Thoracic aorta (tissue), 2 donors: ENCODE results near the gene ACTN1. TPM values are rescaled to one million over a fixed set of nuclear protein-coding genes. Genes with fewer than 3 reads are reported as not detected.

Experiments used
- ATAC-seq: fragments of 150-250 bp; one replicate; pipeline ENCODE4 v1.8.0; 2017; ENCODE audit warnings: low read depth; ENCODE audit not compliant: insufficient number of reproducible peaks, low FRiP score
- DNase-seq: peaks from one replicate; pipeline ENCODE4 v3.0.0-alpha.2; 2020; ENCODE audit warnings: low spot score
- H3K27ac ChIP-seq, 2 donors: fragments of 200-600 bp; sonication (generic); 1 replicate in 1 of 2; 2 replicates in 1 of 2; pipeline ENCODE4 v1.5.1; 2016; ENCODE audit warnings: mild to moderate bottlenecking in 2 of 2, moderate library complexity in 2 of 2
- H3K27me3 ChIP-seq: fragments of 200-600 bp; sonication (generic); replicated peaks from 2 replicates; pipeline ENCODE4 v1.6.0; 2016; ENCODE audit warnings: mild to moderate bottlenecking; ENCODE audit not compliant: insufficient read depth
- H3K36me3 ChIP-seq: fragments of 200-600 bp; sonication (generic); one replicate; pipeline ENCODE4 v1.5.1; 2016
- H3K4me1 ChIP-seq, 2 donors: fragments of 200-600 bp; sonication (generic); 1 replicate in 1 of 2; 2 replicates in 1 of 2; pipeline versions ENCODE4 v1.5.1 to v1.6.0; 2016; ENCODE audit warnings: low read depth in 2 of 2, mild to moderate bottlenecking in 1 of 2; ENCODE audit not compliant: control insufficient read depth in 1 of 2
- H3K4me3 ChIP-seq: fragments of 200-600 bp; sonication (generic); 2 replicates; pipeline ENCODE4 v1.5.1; 2016; ENCODE audit warnings: mild to moderate bottlenecking
- H3K9me3 ChIP-seq: fragments of 200-600 bp; sonication (generic); 2 replicates; pipeline ENCODE4 v1.5.1; 2016
- CTCF ChIP-seq: fragments of 200-600 bp; sonication (generic); IDR thresholded peaks from one replicate; pipeline ENCODE4 v1.5.1; 2019; ENCODE audit warnings: antibody characterized with exemption
- total RNA-seq, 2 donors: library from RNA; depleted of rRNA; stranded (reverse); fragments of >200 nt; gene quantifications; one replicate each; pipeline versions ENCODE4 v1.1.0 to v1.2.3, GENCODE V29; 2016

ACTN1 gene
- total RNA-seq, 2 donors from 2014 or later, result 1,201 to 1,291 TPM

GRCh38 chr14:68977180-68977717 is 1.9 kb downstream of the ACTN1 start:
- Histone ChIP-seq H3K9me3 (no peaks in the 10 kb centered on the region), H3K27ac (peak overlapping the region; percentile 100), H3K36me3 (peaks cover 20% of the 10 kb centered on the region), H3K27me3 (no peaks in the 10 kb centered on the region), H3K4me1 (peaks cover 42 to 73% of the 10 kb centered on the region in 2 donors), H3K4me3 (peak overlapping the region; percentile 99)
- no peak for TF ChIP-seq CTCF
- ATAC-seq (peak; percentile 49), DNase-seq (peak; percentile 28)

- DNase-seq (no peak), ATAC-seq (no peak)
- Histone ChIP-seq H3K4me3 (peak overlapping the region; percentile 99), H3K9me3 (no peaks in the 10 kb centered on the region), H3K36me3 (peaks cover 25% of the 10 kb centered on the region), H3K4me1 (peaks cover 47 to 73% of the 10 kb centered on the region in 2 donors), H3K27ac (peak overlapping the region; percentile 100), H3K27me3 (no peaks in the 10 kb centered on the region)
- TF ChIP-seq CTCF, result no peak
Measured at GRCh38 chr14:68976160-68977067, 2.7 kb downstream of the ACTN1 start.

- Histone ChIP-seq H3K9me3 (no peaks in the 10 kb centered on the region), H3K27me3 (no peaks in the 10 kb centered on the region), H3K4me3 (peak overlapping the region; percentile 99), H3K4me1 (peaks cover 50 to 73% of the 10 kb centered on the region in 2 donors), H3K36me3 (peaks cover 25% of the 10 kb centered on the region), H3K27ac (peak overlapping the region; percentile 100)
- ATAC-seq (no peak), DNase-seq (no peak)
- TF ChIP-seq CTCF, result no peak
Measured at GRCh38 chr14:68975667-68976066, 3.4 kb downstream of the ACTN1 start.

- H3K27ac ChIP-seq, result peak overlapping the region; percentile 100
- peaks cover 58 to 73% of the 10 kb centered on the region in 2 donors for H3K4me1 ChIP-seq
Measured at GRCh38 chr14:68974759-68975347, 4.2 kb downstream of the ACTN1 start.

More at GRCh38 chr14:68974759-68975347, 4.2 kb downstream of the ACTN1 start:
- H3K4me3 ChIP-seq, result peak overlapping the region; percentile 99
- ATAC-seq (no peak), DNase-seq (no peak)
- no peaks in the 10 kb centered on the region for H3K9me3 ChIP-seq
- H3K36me3 ChIP-seq, result peaks cover 25% of the 10 kb centered on the region
- no peaks in the 10 kb centered on the region for H3K27me3 ChIP-seq
- no peak for TF ChIP-seq CTCF
